Type B pancreatic cell (in vitro differentiated cells): Measurements from ENCODE around the gene LY6G5C. TPM values are rescaled to one million over a fixed set of nuclear protein-coding genes. Genes with fewer than 3 reads are reported as not detected.
A peak's percentile ranks its signal among the peaks of the same experiment; 100 is the strongest.

Experiments used
- DNase-seq: peaks from one replicate; pipeline ENCODE4 v3.0.0; 2021; ENCODE audit warnings: mixed read lengths; ENCODE audit not compliant: unreplicated experiment; ENCODE audit errors: extremely low spot score
- H3K27ac Mint-ChIP-seq: 2 replicates; pipeline ENCODE4 v1.8.0; 2021; ENCODE audit warnings: mild to moderate bottlenecking, mixed read lengths
- H3K27me3 Mint-ChIP-seq: 2 replicates; pipeline ENCODE4 v1.8.0; 2021; ENCODE audit warnings: mixed read lengths
- H3K36me3 Mint-ChIP-seq: 2 replicates; pipeline ENCODE4 v1.8.0; 2021; ENCODE audit warnings: mixed read lengths
- H3K4me1 Mint-ChIP-seq: one replicate; pipeline ENCODE4 v1.8.0; 2021; ENCODE audit warnings: mixed read lengths; ENCODE audit not compliant: unreplicated experiment
- H3K4me3 Mint-ChIP-seq: 2 replicates; pipeline ENCODE4 v1.8.0; 2021; ENCODE audit warnings: mild to moderate bottlenecking, mixed read lengths
- H3K9me3 Mint-ChIP-seq: 2 replicates; pipeline ENCODE4 v1.8.0; 2021; ENCODE audit warnings: mixed read lengths
- CTCF ChIP-seq: fragments of 200-600 bp; sonication (generic); conservative IDR thresholded peaks from 2 replicates; pipeline ENCODE4 v1.5.0; 2021; ENCODE audit warnings: antibody characterized with exemption, mild to moderate bottlenecking
- total RNA-seq: library from RNA; stranded (reverse); gene quantifications from 2 replicates; pipeline ENCODE4 v1.2.1, GENCODE V29; 2021; ENCODE audit warnings: low replicate concordance

The LY6G5C gene
- total RNA-seq, 1 donor from 2014 or later, result 2.3 TPM

GRCh38 chr6:31719001-31719400 lies 38.1 kb upstream of the LY6G5C start:
- H3K4me3 Mint-ChIP-seq, result peak overlapping the region; percentile 67

DNA sequence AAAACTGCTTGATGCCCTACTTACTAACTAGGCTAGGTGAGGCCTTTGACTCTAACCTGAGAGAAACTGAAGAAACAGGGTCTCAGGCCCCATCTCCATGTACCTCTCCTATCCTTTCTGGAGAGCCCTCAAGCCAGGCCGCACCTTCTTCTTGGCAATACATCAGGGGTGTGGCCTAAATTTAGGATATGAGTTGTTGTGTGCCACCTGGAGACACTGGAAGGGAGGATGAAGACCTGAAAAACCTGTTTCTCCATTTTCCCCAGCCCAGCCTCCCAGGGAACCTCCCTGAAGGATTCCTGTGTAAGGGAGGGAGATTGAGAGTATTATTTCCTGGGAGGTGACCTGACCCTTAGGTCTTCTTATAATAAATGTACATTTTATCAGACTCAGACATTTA lies 37.4 kb upstream of the LY6G5C start:
- DNase-seq, result no peak
- H3K4me3 Mint-ChIP-seq, result peak overlapping the region; percentile 67
- H3K9me3 Mint-ChIP-seq, result peaks cover 5% of the 10 kb centered on the region
- H3K36me3 Mint-ChIP-seq, result no peaks in the 10 kb centered on the region
- peak overlapping the region; percentile 90 for H3K27ac Mint-ChIP-seq
- H3K27me3 Mint-ChIP-seq, result no peaks in the 10 kb centered on the region
- peaks cover 33% of the 10 kb centered on the region for H3K4me1 Mint-ChIP-seq
- TF ChIP-seq CTCF, result no peak

More at GRCh38 chr6:31719001-31719400, 38.1 kb upstream of the LY6G5C start:
- Mint-ChIP-seq H3K27ac (peak overlapping the region; percentile 90), H3K27me3 (no peaks in the 10 kb centered on the region), H3K4me1 (peaks cover 28% of the 10 kb centered on the region), H3K9me3 (peaks cover 5% of the 10 kb centered on the region), H3K36me3 (no peaks in the 10 kb centered on the region)
- no peak for DNase-seq
- no peak for TF ChIP-seq CTCF

DNA sequence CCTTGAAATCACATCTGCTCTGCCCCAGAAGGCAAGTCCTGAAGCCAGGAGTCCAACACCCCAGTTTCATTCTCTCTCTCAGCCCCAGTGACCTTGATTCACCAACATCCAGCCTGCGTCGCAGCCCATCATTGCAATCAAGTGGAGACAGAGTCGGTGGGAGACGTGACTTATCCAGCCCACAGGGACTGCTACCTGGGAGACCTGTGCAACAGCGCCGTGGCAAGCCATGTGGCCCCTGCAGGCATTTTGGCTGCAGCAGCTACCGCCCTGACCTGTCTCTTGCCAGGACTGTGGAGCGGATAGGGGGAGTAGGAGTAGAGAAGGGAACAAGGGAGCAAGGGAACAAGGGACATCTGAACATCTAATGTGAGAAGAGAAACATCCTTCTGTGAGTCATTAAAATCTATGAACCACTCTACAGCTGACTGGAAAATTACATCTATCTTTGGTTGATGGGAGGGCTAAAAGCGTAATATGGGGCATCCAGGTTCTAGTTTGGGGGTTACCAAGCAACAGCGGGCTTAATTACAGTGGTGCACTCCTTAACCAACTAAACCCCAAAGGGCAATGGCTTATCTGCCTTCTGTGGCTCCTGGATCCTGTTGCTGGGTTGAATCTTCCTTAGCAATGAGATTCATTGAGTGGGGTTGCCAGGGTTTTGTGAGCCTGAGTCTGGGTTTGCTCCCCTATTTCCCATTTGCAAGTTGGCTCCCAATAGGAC lies 36.8 kb upstream of the LY6G5C start:
- no peak for DNase-seq

DNA sequence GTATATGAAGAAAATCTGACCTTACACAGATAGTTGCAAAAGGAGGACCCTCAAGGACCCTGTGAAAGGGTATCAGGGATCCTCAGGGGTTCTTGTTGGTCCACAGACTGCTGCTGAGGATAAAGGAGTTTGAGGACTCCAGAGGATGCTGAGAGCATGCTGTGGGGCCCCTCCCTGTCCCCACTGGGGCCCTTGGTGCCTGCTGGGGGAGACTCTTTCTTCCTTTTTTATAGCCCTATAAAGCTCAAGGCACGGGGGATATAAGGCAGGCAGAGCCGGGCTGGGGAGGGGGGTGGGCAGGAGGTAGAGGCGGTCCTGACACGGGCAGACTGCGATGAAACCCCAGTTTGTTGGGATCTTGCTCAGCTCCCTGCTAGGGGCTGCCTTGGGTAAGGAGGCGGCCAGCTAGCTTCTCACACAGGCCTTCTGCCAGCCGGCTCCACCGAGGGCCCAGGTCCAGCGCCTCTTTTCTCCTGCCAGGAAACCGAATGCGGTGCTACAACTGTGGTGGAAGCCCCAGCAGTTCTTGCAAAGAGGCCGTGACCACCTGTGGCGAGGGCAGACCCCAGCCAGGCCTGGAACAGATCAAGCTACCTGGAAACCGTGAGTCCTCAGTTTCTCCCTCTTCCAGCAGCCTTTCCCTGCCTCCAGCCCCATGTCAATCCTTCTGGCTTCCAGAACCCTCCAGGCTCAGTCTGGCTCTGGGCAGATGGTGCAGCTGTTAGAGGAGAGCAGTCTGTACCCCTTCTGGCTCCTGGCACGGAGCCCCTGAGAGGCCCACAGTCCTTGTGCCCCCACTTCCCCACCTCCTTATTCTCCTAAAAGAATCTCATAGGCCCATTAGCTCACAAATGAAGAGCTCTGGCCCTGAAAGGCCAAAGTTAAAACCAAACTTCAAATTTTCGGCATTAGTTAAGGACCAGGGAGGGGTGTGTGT lies 34.4 kb upstream of the LY6G5C start, which contains the start of gene LY6G6D:
Gene LY6G6D, plus strand, starts transcription at position 327 of the 937 bp plus-strand sequence. Its CDS starts 8 bp downstream, at position 335.
- TF ChIP-seq CTCF, result no peak
- Mint-ChIP-seq H3K27ac (peak within 1 kb of the TSS; percentile 93), H3K36me3 (no peaks in the 10 kb centered on the region), H3K4me1 (peaks cover 46% of the 10 kb centered on the region), H3K4me3 (peak within 1 kb of the TSS; percentile 80), H3K27me3 (no peaks in the 10 kb centered on the region), H3K9me3 (peaks cover 2% of the 10 kb centered on the region)
- DNase-seq, result no peak

More for the DNA sequence above, 36.8 kb upstream of the LY6G5C start:
- Mint-ChIP-seq H3K27me3 (no peaks in the 10 kb centered on the region), H3K36me3 (no peaks in the 10 kb centered on the region), H3K27ac (peak overlapping the region; percentile 90), H3K4me3 (peak overlapping the region; percentile 67), H3K9me3 (peaks cover 5% of the 10 kb centered on the region), H3K4me1 (peaks cover 37% of the 10 kb centered on the region)
- no peak for TF ChIP-seq CTCF

- no peak for TF ChIP-seq CTCF
- Mint-ChIP-seq H3K4me3 (peak overlapping the region; percentile 80), H3K27me3 (no peaks in the 10 kb centered on the region), H3K4me1 (peaks cover 44% of the 10 kb centered on the region), H3K27ac (peak overlapping the region; percentile 93), H3K9me3 (no peaks in the 10 kb centered on the region), H3K36me3 (no peaks in the 10 kb centered on the region)
- no peak for DNase-seq
These were observed 33.3 kb upstream of the LY6G5C start for GRCh38 chr6:31713991-31714684.
